Myocyte (in vitro differentiated cells): Measurements from ENCODE around the gene SGMS2. TPM values are rescaled to one million over a fixed set of nuclear protein-coding genes. Genes with fewer than 3 reads are reported as not detected.

ENCODE experiments used
- total RNA-seq: library from RNA; depleted of rRNA; stranded (reverse); fragments of >200 nt; gene quantifications from 2 replicates; pipeline ENCODE4 v1.2.3, GENCODE V29; 2014

The SGMS2 gene
- total RNA-seq, 1 donor from 2014 or later = 76.4 TPM

Other genes starting within 250 kb of the SGMS2 start
- 53.0 and 56.0 TPM in 2 replicates for gene PAPSS1, start 104.7 kb upstream of the SGMS2 start, total RNA-seq
- gene CYP2U1, start 106.6 kb downstream of the SGMS2 start, total RNA-seq = 11.5 and 11.6 TPM in 2 replicates
- gene HADH, start 165.0 kb downstream of the SGMS2 start, total RNA-seq = 17.7 and 38.8 TPM in 2 replicates